ENCODE results near the gene METTL8.

- TF ChIP-seq POLR2A (IDR thresholded peaks at IDR 0.05) (no peak), POLR2AphosphoS5 (IDR thresholded peaks at IDR 0.05) (no peak), EP300 (IDR thresholded peaks at IDR 0.05) (no peak)
- TF ChIP-seq, protein P1, sequence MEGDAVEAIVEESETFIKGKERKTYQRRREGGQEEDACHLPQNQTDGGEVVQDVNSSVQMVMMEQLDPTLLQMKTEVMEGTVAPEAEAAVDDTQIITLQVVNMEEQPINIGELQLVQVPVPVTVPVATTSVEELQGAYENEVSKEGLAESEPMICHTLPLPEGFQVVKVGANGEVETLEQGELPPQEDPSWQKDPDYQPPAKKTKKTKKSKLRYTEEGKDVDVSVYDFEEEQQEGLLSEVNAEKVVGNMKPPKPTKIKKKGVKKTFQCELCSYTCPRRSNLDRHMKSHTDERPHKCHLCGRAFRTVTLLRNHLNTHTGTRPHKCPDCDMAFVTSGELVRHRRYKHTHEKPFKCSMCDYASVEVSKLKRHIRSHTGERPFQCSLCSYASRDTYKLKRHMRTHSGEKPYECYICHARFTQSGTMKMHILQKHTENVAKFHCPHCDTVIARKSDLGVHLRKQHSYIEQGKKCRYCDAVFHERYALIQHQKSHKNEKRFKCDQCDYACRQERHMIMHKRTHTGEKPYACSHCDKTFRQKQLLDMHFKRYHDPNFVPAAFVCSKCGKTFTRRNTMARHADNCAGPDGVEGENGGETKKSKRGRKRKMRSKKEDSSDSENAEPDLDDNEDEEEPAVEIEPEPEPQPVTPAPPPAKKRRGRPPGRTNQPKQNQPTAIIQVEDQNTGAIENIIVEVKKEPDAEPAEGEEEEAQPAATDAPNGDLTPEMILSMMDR (IDR thresholded peaks at IDR 0.05), result no peak
These were observed 30.7 kb downstream of the METTL8 start for GRCh38 chr2:171402906-171403580.
